ENCODE data around the gene RPL10A.

Gene RPL10A

GRCh38 chr6:35507221-35507620 lies 39.0 kb downstream of the RPL10A start:
- DNase-seq (ENCODE audit: extremely low read depth, low read depth) = no peak
- TF ChIP-seq CTCF (IDR thresholded peaks at IDR 0.05; ENCODE audit: low read depth, low read length) = no peak

DNA sequence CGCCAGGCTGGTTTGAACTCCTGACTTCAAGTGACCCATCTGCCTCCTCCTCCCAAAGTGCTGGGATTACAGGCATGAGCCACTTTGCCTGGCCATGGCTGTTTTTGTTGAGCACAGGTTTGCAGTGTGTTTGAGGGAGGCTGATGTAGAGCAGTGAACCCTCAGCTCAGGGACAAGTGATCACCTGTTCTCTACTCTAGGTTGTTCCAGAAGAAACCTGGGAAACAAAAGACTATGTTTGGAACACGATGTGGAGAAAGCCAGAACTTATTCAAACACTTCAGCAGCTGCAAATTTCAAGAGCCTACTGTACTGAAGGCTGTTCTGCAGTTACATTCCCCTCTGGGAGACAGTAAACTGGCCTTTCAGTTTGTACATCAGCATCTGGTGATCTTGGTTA lies 39.8 kb downstream of the RPL10A start:
- DNase-seq (ENCODE audit: extremely low read depth, low read depth) = no peak
- TF ChIP-seq CTCF (IDR thresholded peaks at IDR 0.05; ENCODE audit: low read depth, low read length) = no peak

- DNase-seq (ENCODE audit: extremely low read depth, low read depth) = no peak
- no peak for TF ChIP-seq CTCF (IDR thresholded peaks at IDR 0.05; ENCODE audit: low read depth, low read length)
These were observed 40.3 kb downstream of the RPL10A start for GRCh38 chr6:35508542-35508941.

- no peak for DNase-seq (ENCODE audit: extremely low read depth, low read depth)
- TF ChIP-seq CTCF (IDR thresholded peaks at IDR 0.05; ENCODE audit: low read depth, low read length) = no peak
These were observed 42.8 kb downstream of the RPL10A start for GRCh38 chr6:35510916-35511561.

DNA sequence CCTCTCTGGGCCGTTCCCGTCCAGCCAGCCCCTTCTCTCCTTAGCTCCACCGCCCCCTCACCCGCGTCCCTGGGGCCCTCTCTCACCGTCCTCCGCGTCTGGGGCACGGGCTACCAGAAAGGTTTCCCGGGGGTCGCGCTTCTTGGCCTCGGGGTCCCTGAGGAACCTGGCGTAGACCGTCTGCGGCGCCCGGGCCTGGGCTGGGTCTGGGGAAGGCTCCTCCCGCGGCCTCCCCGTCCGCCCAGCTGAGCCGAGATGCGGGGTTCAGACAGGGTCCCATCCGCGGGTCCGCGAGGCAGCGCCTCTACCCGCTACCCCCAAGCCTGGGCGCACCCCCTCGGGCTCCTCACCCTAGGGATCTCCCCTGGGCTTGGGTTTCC lies 43.4 kb downstream of the RPL10A start:
- no peak for TF ChIP-seq CTCF (IDR thresholded peaks at IDR 0.05; ENCODE audit: low read depth, low read length)
- no peak for DNase-seq (ENCODE audit: extremely low read depth, low read depth)

- DNase-seq (ENCODE audit: extremely low read depth, low read depth) = no peak
These were observed 43.8 kb downstream of the RPL10A start for GRCh38 chr6:35512006-35512405.

DNA sequence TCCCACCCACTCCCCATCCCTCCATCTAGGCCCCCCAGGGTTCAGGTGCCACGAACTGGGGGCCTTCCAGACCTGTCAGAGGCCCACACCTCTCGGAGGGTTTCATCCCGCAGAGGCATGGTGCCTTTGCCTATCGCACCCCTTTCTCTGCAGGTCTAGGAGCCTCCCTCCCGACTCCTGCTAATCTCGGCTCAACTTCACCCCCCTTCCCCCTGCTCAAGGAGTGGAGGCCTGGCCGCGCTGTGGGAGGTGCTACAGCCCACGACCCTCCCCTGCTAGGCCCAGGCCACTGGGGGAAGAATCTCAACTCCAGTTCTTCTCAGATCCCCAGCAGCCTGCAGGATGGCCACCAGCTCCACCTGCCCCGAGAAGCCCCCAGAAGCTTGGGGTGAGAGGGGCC lies 44.5 kb downstream of the RPL10A start, which contains the start of gene TULP1:
Gene TULP1, minus strand, starts transcription at position 157 of the 400 bp plus-strand sequence. Its CDS starts 38 bp downstream, at position 119.
- DNase-seq (ENCODE audit: extremely low read depth, low read depth) = no peak
- no peak for TF ChIP-seq CTCF (IDR thresholded peaks at IDR 0.05; ENCODE audit: low read depth, low read length)

More at GRCh38 chr6:35512006-35512405, 43.8 kb downstream of the RPL10A start:
- TF ChIP-seq CTCF (IDR thresholded peaks at IDR 0.05; ENCODE audit: low read depth, low read length) = no peak
